Peyer's patch (tissue), 4 donors: ENCODE data around the gene TRAPPC2L. TPM values are rescaled to one million over a fixed set of nuclear protein-coding genes. Genes with fewer than 3 reads are reported as not detected.

ENCODE experiments used
- DNase-seq, 3 donors: peaks; one replicate each; pipeline ENCODE4 v3.0.0-alpha.2; 2017 to 2019
- H3K27ac ChIP-seq, 4 donors: fragments of 200-600 bp; sonication (generic); one replicate each; pipeline ENCODE4 v1.5.1; 2016 to 2019
- H3K27me3 ChIP-seq, 2 donors: fragments of 200-600 bp; sonication (generic); one replicate each; pipeline ENCODE4 v1.5.1; 2019
- H3K36me3 ChIP-seq, 3 donors: fragments of 200-600 bp; sonication (generic); one replicate each; pipeline ENCODE4 v1.5.1; 2016 to 2019
- H3K4me1 ChIP-seq, 4 donors: fragments of 200-600 bp; sonication (generic); one replicate each; pipeline ENCODE4 v1.5.1; 2016 to 2019
- H3K4me3 ChIP-seq, 4 donors: fragments of 200-600 bp; sonication (generic); 1 replicate in 3 of 4; 2 replicates in 1 of 4; pipeline ENCODE4 v1.5.1; 2016 to 2019; ENCODE audit warnings: mild to moderate bottlenecking in 1 of 4
- H3K9me3 ChIP-seq, 4 donors: fragments of 200-600 bp; sonication (generic); one replicate each; pipeline ENCODE4 v1.5.1; 2016 to 2019; ENCODE audit warnings: mild to moderate bottlenecking in 1 of 4
- POLR2A ChIP-seq, 2 donors: fragments of 450-650 bp; IDR thresholded peaks; one replicate each; pipeline ENCODE4 v1.5.1; 2017; ENCODE audit warnings: antibody characterized with exemption in 2 of 2, mild to moderate bottlenecking in 2 of 2, moderate library complexity in 2 of 2
- total RNA-seq, 4 donors: library from RNA; depleted of rRNA; stranded (reverse); fragments of >200 nt; gene quantifications; one replicate each; pipeline ENCODE4 v1.1.0, GENCODE V29; 2016
- TF ChIP-seq, protein P1 (sequence below), 6 experiments: fragments of 450-650 bp in 4 of 6; fragments of 200-600 bp in 2 of 6; sonication (generic) in 1 of 6; IDR thresholded peaks; one replicate each; pipeline ENCODE4 v1.5.1; 2017 to 2019; ENCODE audit warnings: antibody characterized with exemption in 6 of 6, mild to moderate bottlenecking in 3 of 6, moderate library complexity in 1 of 6

The TRAPPC2L gene
- total RNA-seq, 4 donors from 2014 or later, result 20.4 to 47.9 (median 35.4) TPM

DNA sequence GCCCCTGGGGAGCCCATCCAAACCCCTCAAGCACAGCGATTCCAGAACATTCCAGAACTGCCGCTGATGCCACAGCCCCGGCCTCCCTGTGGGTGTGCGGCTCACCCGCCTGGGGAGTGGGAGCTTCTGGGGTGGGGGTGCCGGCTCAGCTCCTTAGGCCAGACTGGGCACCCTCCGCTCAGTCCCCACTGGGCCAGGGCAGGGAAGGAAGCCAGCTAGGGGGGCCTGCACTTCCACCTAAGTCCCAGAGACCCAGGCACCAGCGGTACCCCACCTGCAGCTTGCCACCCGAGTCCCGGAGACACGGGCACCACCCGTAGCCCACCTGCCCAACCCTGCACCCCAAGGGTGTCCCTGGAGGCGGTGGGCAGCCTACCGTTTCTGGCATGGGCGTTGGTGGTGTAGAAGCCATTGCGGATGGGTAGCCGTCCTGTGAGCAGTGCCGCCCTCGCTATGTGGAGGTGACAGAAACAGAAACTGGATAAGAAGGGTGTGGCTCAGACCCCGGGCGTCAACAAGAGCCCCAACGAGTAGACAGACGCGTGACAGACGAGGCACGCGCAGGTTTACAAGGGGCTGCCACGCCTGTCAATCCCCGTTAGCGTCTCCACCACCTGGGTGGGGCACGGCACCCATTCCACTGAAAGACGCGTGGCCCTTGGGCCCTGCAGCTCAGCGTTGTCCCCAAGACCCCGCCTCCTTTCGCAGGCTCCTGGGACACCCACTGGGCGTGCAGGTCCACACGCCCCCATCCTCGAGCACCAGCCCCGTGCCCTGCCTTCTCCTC is 15.2 kb upstream of the TRAPPC2L start:
- TF ChIP-seq POLR2A (IDR thresholded peaks at IDR 0.05), result no peak
- TF ChIP-seq, protein P1, sequence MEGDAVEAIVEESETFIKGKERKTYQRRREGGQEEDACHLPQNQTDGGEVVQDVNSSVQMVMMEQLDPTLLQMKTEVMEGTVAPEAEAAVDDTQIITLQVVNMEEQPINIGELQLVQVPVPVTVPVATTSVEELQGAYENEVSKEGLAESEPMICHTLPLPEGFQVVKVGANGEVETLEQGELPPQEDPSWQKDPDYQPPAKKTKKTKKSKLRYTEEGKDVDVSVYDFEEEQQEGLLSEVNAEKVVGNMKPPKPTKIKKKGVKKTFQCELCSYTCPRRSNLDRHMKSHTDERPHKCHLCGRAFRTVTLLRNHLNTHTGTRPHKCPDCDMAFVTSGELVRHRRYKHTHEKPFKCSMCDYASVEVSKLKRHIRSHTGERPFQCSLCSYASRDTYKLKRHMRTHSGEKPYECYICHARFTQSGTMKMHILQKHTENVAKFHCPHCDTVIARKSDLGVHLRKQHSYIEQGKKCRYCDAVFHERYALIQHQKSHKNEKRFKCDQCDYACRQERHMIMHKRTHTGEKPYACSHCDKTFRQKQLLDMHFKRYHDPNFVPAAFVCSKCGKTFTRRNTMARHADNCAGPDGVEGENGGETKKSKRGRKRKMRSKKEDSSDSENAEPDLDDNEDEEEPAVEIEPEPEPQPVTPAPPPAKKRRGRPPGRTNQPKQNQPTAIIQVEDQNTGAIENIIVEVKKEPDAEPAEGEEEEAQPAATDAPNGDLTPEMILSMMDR (IDR thresholded peaks at IDR 0.05), result no peak
- peaks cover 0 to 20% (median 0%) of the 10 kb centered on the region in 3 donors for H3K36me3 ChIP-seq
- H3K27me3 ChIP-seq, result no peaks in the 10 kb centered on the region
- no peaks in the 10 kb centered on the region for H3K9me3 ChIP-seq
- no peaks in the 10 kb centered on the region for H3K4me1 ChIP-seq
- H3K27ac ChIP-seq, result no peak overlapping the region
- no peak overlapping the region for H3K4me3 ChIP-seq
- no peak for DNase-seq

DNA sequence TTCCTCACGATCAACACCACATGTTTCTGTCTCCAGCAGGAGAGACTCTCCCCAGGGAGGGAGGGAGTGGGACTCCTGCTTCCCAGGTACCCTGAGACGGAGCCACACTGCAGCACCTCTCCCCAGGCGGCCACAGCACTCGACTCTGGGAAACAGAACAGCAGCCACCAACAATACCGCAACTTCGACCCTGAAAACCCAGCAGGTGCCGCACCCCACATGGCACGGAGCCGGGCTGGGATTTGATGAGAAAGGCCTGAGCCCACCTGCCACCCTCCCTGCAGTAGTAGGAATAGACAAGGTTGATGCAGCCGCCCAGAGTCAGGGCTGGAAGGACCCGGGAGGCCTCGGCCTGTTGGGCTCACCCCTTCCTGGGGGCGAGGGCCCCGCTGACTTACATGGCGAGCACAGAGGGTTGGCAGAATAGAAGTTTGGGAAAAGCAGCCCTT is 14.6 kb upstream of the TRAPPC2L start:
- no peak for DNase-seq
- no peaks in the 10 kb centered on the region for H3K27me3 ChIP-seq
- no peaks in the 10 kb centered on the region for H3K9me3 ChIP-seq
- H3K36me3 ChIP-seq, result peaks cover 0 to 20% (median 0%) of the 10 kb centered on the region in 3 donors
- no peak overlapping the region for H3K27ac ChIP-seq
- TF ChIP-seq, protein P1 (IDR thresholded peaks at IDR 0.05), result no peak
- TF ChIP-seq POLR2A (IDR thresholded peaks at IDR 0.05), result no peak
- no peaks in the 10 kb centered on the region for H3K4me1 ChIP-seq
- H3K4me3 ChIP-seq, result no peak overlapping the region

GRCh38 chr16:88842806-88843205 is 14.1 kb upstream of the TRAPPC2L start:
- Histone ChIP-seq H3K36me3 (peaks cover 0 to 20% (median 0%) of the 10 kb centered on the region in 3 donors), H3K27me3 (no peaks in the 10 kb centered on the region), H3K4me1 (no peaks in the 10 kb centered on the region), H3K27ac (no peak overlapping the region), H3K4me3 (no peak overlapping the region), H3K9me3 (no peaks in the 10 kb centered on the region)
- no peak for DNase-seq
- TF ChIP-seq, protein P1 (IDR thresholded peaks at IDR 0.05), result no peak
- no peak for TF ChIP-seq POLR2A (IDR thresholded peaks at IDR 0.05)

DNA sequence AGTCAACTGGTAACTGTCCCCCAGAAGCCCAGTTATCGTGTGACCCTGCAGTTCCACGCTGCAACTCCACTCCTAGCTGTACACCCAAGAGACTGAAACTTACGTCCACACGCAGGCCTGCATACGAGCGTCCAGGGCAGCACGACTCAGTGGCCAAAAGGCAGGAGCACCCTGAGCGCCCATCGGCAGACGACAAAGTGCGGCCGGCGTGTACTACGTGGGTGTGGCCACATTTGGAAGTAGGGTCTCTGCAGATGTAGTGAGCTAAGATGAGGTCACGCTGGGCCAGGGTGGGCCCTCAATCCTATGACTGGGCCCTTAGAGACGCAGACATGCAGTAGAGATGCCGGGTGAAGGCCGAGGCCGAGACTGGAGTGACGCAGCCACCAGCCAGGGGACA is 13.7 kb upstream of the TRAPPC2L start:
- Histone ChIP-seq H3K27ac (no peak overlapping the region), H3K4me3 (no peak overlapping the region), H3K4me1 (no peaks in the 10 kb centered on the region), H3K36me3 (peaks cover 0 to 20% (median 0%) of the 10 kb centered on the region in 3 donors), H3K9me3 (no peaks in the 10 kb centered on the region), H3K27me3 (no peaks in the 10 kb centered on the region)
- DNase-seq, result no peak
- no peak for TF ChIP-seq POLR2A (IDR thresholded peaks at IDR 0.05)
- TF ChIP-seq, protein P1 (IDR thresholded peaks at IDR 0.05), result no peak

DNA sequence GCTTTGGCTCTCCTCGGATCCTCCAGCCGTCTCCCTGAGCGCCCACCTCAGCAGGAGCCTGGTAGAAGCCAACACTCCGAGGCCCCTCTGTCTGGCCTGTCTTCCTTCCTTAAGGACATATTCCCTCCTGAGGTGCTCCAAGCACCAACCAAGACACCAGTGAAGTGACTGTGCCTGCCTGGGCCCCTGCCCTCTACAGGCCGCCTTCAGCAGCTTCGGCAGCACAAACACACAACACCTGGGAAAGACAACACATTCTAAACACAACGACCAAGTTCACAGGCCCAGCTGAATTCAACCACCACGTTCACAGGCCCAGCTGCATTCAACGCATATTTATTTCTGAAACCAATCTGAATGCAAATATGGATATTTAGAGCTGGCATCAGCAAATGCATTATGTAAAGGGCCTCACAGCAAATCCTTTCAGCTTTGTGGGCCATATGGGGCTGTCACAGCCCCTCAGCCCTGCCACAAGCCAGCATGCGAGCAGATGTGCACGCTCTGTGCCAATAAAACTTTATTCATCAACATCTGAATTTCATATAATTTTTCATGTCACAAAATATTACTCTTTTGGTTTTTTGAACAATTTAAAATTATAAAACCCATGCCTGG is 12.4 kb upstream of the TRAPPC2L start:
- DNase-seq, result no peak
- Histone ChIP-seq H3K4me3 (no peak overlapping the region), H3K27me3 (no peaks in the 10 kb centered on the region), H3K36me3 (peaks cover 0 to 17% (median 0%) of the 10 kb centered on the region in 3 donors), H3K9me3 (no peaks in the 10 kb centered on the region), H3K27ac (no peak overlapping the region), H3K4me1 (no peaks in the 10 kb centered on the region)
- no peak for TF ChIP-seq POLR2A (IDR thresholded peaks at IDR 0.05)
- TF ChIP-seq, protein P1 (IDR thresholded peaks at IDR 0.05), result no peak
